Measurements from ENCODE around the gene CATSPER2. TPM values are rescaled to one million over a fixed set of nuclear protein-coding genes. Genes with fewer than 3 reads are reported as not detected.
"Not testable (repeated sequence)": the region's sequence is repeated elsewhere in the genome, so short reads cannot be mapped to it uniquely, and the experiment has no call there.

CATSPER2 gene
- total and polyA plus RNA-seq, 2 experiments from 2014 or later, result 0.83 to 0.99 TPM

DNA sequence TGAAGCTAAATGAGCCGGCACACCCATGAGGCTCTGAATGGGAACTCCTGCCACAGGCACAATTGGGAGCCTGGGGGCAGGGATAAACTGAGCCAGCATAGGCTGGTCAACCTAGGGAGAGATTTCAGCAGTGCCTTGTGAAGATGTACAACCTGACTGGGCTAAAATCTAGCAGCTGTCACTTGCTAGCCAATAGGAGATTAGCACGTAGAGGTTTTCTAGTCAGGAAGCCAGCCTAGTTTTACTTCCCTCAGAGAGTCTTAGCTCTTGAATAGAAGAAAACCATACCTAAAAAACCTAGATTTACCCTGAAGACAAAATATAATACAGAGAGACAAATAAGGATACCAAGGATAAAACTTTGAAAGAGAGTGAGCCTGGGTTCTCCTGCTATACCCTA is 13.6 kb upstream of the CATSPER2 start:
- H3K27ac ChIP-seq; H3K4me3 ChIP-seq; H2AFZ ChIP-seq; H3K36me3 ChIP-seq (replicated peaks; ENCODE audit: insufficient read depth, low read depth); H3K4me2 ChIP-seq; DNase-seq (ENCODE audit: low spot score); H3K9me2 ChIP-seq (replicated peaks; ENCODE audit: insufficient read depth); H3K79me2 ChIP-seq; H3K4me1 ChIP-seq (ENCODE audit: insufficient read depth); H4K20me1 ChIP-seq (ENCODE audit: insufficient read depth, poor library complexity, severe bottlenecking); H3K27me3 ChIP-seq; H3K9me3 ChIP-seq (ENCODE audit: low read depth): not testable (repeated sequence)
- 100% methylated on average over 1 of the region's 2 CpGs for WGBS (ENCODE audit: low lambda C conversion rate, missing lambda C conversion rate)

DNA sequence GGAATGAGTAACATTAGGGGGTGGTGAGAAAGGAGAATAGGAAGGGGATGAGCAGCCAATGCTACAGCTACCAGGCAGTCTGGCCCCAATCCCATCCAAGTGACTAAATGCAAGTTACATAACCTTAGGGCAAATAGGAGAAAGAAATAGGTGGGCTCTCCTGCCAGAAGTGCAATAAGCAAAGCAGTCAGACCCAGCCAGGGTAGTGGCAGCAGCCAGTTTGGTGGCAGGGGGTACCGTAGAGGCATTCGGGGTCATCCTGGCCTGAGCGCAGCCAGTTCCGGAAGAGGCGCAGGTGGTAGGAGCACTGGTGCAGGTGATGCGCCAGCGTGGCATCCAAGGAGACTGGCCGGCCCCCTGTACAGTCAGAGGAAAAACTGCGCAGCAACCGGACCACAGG is 11.1 kb upstream of the CATSPER2 start:
- H2AFZ ChIP-seq; H3K9me3 ChIP-seq (ENCODE audit: low read depth); DNase-seq (ENCODE audit: low spot score); H3K4me2 ChIP-seq; H3K79me2 ChIP-seq; H3K4me1 ChIP-seq (ENCODE audit: insufficient read depth); H3K9me2 ChIP-seq (replicated peaks; ENCODE audit: insufficient read depth); H3K36me3 ChIP-seq (replicated peaks; ENCODE audit: insufficient read depth, low read depth); H4K20me1 ChIP-seq (ENCODE audit: insufficient read depth, poor library complexity, severe bottlenecking); H3K4me3 ChIP-seq; H3K27me3 ChIP-seq; H3K27ac ChIP-seq: not testable (repeated sequence)
- WGBS (ENCODE audit: low lambda C conversion rate, missing lambda C conversion rate), result 100% methylated on average over 2 of the region's 10 CpGs

DNA sequence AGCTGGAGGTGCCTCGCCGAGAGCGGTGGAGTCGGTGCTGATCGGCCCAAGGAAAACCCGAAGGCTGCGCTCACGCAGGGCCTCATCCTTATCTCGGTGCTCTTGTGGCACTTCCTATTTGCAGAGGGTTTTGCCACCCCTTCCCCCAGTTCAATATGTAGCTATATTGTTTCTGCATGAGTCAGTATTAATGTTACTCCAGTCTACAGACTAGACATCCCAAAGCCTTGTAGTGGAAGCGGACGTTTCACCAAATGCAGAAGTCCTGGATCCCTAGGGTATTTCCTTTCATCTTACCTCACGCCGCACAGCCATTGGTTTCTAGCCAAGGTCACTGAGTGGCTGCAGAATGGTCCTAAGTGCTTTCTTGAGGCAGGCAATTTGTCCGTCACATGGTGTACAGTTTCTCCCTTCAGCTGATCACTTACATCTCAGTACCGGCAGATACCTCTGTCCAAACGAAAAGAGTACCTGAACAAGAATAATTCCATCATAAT is 834 bp upstream of the CATSPER2 start:
- H3K4me3 ChIP-seq; H3K79me2 ChIP-seq; H3K36me3 ChIP-seq (replicated peaks; ENCODE audit: insufficient read depth, low read depth); H3K9me2 ChIP-seq (replicated peaks; ENCODE audit: insufficient read depth); H3K9me3 ChIP-seq (ENCODE audit: low read depth); H3K4me1 ChIP-seq (ENCODE audit: insufficient read depth); H3K27me3 ChIP-seq; H3K4me2 ChIP-seq; H3K27ac ChIP-seq; H4K20me1 ChIP-seq (ENCODE audit: insufficient read depth, poor library complexity, severe bottlenecking); DNase-seq (ENCODE audit: low spot score); H2AFZ ChIP-seq: not testable (repeated sequence)
- 97% methylated on average over 16 of the region's 16 CpGs for WGBS (ENCODE audit: low lambda C conversion rate, missing lambda C conversion rate)

DNA sequence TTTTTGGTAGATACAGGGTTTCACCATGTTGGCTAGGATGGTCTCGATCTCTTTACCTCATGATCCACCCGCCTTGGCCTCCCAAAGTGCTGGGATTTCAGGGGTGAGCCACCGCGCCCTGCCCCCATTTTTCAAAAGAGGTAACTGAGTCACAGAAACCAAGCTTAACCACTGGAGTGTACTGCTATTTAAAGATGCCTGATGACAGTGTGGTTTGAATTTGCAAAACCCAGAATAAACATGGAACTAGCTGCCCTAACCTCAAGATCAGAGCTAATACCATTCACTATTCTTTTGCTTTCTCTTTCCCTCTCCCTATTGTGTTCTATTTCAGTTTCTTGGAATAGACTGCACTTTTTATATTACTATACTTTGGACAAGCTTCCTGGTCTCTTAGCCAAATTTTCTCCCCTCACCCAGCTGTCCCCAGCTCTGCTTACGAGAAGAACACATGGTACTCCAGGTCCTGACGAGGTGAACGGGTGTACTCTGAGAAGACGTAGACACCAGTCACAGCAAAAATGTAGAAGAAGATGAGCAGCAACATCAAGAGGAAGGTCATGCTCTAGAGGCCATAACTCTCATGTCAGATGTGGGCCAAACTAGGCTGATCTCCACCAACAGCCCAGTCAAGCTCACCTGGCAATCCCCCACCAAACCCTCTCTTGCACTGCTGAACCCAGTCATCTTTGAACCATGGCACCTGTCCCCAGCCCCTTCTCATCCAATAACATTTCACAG is 10.0 kb downstream of the CATSPER2 start:
- H3K9me3 ChIP-seq (ENCODE audit: low read depth); H3K36me3 ChIP-seq (replicated peaks; ENCODE audit: insufficient read depth, low read depth); H3K4me2 ChIP-seq; H3K79me2 ChIP-seq; DNase-seq (ENCODE audit: low spot score); H3K4me3 ChIP-seq; H2AFZ ChIP-seq; H3K9me2 ChIP-seq (replicated peaks; ENCODE audit: insufficient read depth); H3K27ac ChIP-seq; H4K20me1 ChIP-seq (ENCODE audit: insufficient read depth, poor library complexity, severe bottlenecking); H3K27me3 ChIP-seq; H3K4me1 ChIP-seq (ENCODE audit: insufficient read depth): not testable (repeated sequence)
- 94% methylated on average over 8 of the region's 8 CpGs for WGBS (ENCODE audit: low lambda C conversion rate, missing lambda C conversion rate)

DNA sequence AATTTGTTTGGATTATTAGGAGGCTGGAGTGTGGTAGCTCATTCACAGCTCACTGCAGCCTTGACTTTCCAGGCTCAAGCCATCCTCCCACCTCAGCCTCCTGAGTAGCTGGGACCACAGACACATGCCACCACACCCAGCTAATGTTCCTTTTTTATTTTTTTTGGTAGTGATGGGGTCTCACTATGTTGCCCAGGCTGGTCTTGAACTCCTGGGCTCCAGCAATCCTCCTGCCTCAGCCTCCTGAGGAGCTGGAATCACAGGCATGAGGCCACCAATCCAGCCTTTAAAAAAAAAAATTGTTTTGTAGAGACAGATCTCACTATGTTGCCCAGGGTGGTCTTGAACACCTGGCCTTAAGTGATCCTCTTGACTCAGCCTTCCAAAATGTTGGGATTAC is 21.7 kb downstream of the CATSPER2 start:
- not testable (repeated sequence) for H3K79me2 ChIP-seq; H3K4me1 ChIP-seq (ENCODE audit: insufficient read depth); DNase-seq (ENCODE audit: low spot score); H3K36me3 ChIP-seq (replicated peaks; ENCODE audit: insufficient read depth, low read depth); H3K4me2 ChIP-seq; H3K9me2 ChIP-seq (replicated peaks; ENCODE audit: insufficient read depth); H3K27ac ChIP-seq; H3K27me3 ChIP-seq; H3K9me3 ChIP-seq (ENCODE audit: low read depth); H2AFZ ChIP-seq; H3K4me3 ChIP-seq; H4K20me1 ChIP-seq (ENCODE audit: insufficient read depth, poor library complexity, severe bottlenecking)

DNA sequence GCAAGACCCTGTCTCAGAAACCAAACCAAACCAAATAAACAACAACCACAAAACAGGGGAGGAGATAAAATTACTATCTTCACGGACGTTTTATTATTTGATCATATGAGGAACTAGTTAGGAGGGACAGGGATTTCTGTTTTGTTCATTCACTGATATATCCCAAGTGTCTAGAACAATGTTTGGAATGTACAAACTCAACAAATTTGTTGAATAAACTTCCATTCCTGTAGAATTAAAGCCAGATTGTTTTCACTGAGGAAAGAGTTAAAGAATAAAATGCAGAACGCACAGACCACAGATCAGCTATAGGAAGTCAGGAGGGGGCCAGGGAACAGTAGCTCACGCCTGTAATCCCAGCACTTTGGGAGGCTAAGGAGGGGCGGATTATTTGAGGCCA is 23.5 kb downstream of the CATSPER2 start:
- H3K36me3 ChIP-seq (replicated peaks; ENCODE audit: insufficient read depth, low read depth), result no peaks in the 10 kb centered on the region
- H4K20me1 ChIP-seq (ENCODE audit: insufficient read depth, poor library complexity, severe bottlenecking), result no peaks in the 10 kb centered on the region
- H3K79me2 ChIP-seq, result no peaks in the 10 kb centered on the region
- no peaks in the 10 kb centered on the region for H3K27me3 ChIP-seq
- no peaks in the 10 kb centered on the region for H3K9me3 ChIP-seq (ENCODE audit: low read depth)
- no peak for DNase-seq (ENCODE audit: low spot score)
- no peaks in the 10 kb centered on the region for H3K9me2 ChIP-seq (replicated peaks; ENCODE audit: insufficient read depth)
- no peak overlapping the region for H3K4me3 ChIP-seq
- TF ChIP-seq EZH2phosphoT487 (IDR thresholded peaks at IDR 0.05; ENCODE audit: low read depth, severe bottlenecking, unreplicated experiment) (no peak), EZH2 (IDR thresholded peaks at IDR 0.05; ENCODE audit: borderline replicate concordance) (no peak)
- TF ChIP-seq, protein P1, sequence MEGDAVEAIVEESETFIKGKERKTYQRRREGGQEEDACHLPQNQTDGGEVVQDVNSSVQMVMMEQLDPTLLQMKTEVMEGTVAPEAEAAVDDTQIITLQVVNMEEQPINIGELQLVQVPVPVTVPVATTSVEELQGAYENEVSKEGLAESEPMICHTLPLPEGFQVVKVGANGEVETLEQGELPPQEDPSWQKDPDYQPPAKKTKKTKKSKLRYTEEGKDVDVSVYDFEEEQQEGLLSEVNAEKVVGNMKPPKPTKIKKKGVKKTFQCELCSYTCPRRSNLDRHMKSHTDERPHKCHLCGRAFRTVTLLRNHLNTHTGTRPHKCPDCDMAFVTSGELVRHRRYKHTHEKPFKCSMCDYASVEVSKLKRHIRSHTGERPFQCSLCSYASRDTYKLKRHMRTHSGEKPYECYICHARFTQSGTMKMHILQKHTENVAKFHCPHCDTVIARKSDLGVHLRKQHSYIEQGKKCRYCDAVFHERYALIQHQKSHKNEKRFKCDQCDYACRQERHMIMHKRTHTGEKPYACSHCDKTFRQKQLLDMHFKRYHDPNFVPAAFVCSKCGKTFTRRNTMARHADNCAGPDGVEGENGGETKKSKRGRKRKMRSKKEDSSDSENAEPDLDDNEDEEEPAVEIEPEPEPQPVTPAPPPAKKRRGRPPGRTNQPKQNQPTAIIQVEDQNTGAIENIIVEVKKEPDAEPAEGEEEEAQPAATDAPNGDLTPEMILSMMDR (IDR thresholded peaks at IDR 0.05; ENCODE audit: poor library complexity), result no peak
- H3K4me1 ChIP-seq (ENCODE audit: insufficient read depth), result no peaks in the 10 kb centered on the region
- H3K27ac ChIP-seq, result no peak overlapping the region
- H3K4me2 ChIP-seq, result no peak overlapping the region
- H2AFZ ChIP-seq, result no peak overlapping the region
- WGBS (ENCODE audit: low lambda C conversion rate, missing lambda C conversion rate), result 51% methylated on average over 5 of the region's 5 CpGs

DNA sequence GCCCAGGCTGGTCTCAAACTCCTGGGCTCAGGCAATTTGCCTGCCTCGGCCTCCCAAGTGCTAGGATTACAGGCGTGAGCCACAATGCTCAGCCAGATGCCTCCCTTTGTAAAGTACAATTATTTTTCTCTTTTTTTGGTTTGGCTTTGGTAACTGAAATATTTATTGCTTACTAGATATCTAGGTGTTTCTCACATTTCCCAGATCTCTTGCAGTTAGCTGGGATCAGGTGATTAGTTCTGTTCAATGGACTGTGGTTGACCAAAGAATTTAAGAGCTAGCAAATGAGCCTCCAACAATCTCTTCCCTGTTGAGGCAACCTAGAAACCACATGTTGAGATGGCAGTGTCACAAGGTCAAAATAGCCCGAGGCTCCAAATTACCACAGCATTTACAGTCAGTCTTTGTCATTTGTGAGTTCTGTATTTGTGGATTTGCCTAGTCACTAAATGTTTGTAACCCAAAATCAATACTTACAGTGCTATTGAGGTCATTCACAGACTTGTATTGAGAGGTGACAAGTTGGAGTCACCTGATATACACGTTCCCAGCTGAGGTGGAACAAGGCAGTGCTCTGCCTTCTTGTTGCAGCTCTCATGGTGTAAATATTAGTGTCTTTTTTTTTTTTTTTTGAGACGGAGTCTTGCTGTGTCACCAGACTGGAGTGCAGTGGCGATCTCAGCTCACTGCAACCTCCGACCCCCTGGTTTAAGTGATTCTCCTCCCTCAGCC is 26.4 kb downstream of the CATSPER2 start:
- not testable (repeated sequence) for H3K36me3 ChIP-seq (replicated peaks; ENCODE audit: insufficient read depth, low read depth); H2AFZ ChIP-seq; DNase-seq (ENCODE audit: low spot score); H3K4me3 ChIP-seq; H3K27ac ChIP-seq; H3K79me2 ChIP-seq; H3K9me3 ChIP-seq (ENCODE audit: low read depth); H3K27me3 ChIP-seq; H3K9me2 ChIP-seq (replicated peaks; ENCODE audit: insufficient read depth); H3K4me1 ChIP-seq (ENCODE audit: insufficient read depth); H4K20me1 ChIP-seq (ENCODE audit: insufficient read depth, poor library complexity, severe bottlenecking); H3K4me2 ChIP-seq
- WGBS (ENCODE audit: low lambda C conversion rate, missing lambda C conversion rate), result 66% methylated on average over 3 of the region's 7 CpGs

DNA sequence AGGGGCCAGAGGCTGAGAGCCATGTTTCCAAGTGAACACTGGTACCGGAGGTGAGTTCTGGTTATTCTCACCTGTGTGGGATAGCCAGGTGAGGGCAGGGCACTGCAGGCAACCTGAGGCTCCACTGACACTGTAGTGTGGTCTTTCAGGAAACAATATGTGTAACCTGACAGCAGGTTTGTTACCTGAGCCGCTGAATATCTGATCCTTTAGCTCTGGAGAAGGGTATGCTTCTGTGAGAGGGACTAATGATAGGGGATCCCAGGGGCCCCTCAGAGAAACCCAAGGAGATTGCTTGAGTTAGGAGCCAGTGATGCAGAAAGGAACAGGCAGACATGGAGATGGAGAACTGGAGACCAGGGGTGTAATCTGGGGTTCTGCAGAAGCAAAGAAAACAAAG is 29.9 kb downstream of the CATSPER2 start, which contains the start of gene STRC:
TSS of gene STRC (minus strand) at position 101 of the 400 bp plus-strand sequence. CDS start at position 23, 78 bp downstream.
- H2AFZ ChIP-seq; H3K4me1 ChIP-seq (ENCODE audit: insufficient read depth); DNase-seq (ENCODE audit: low spot score); H3K9me2 ChIP-seq (replicated peaks; ENCODE audit: insufficient read depth); H3K27me3 ChIP-seq; H4K20me1 ChIP-seq (ENCODE audit: insufficient read depth, poor library complexity, severe bottlenecking); H3K36me3 ChIP-seq (replicated peaks; ENCODE audit: insufficient read depth, low read depth); H3K4me2 ChIP-seq; H3K9me3 ChIP-seq (ENCODE audit: low read depth); H3K4me3 ChIP-seq; H3K79me2 ChIP-seq; H3K27ac ChIP-seq: not testable (repeated sequence)
- no CpG with 5 or more reads among the region's 2 CpGs for WGBS (ENCODE audit: low lambda C conversion rate, missing lambda C conversion rate)

All from hepatocyte (in vitro differentiated cells).